Ascending aorta (tissue), 2 donors: ENCODE data around the gene SAP30BP. TPM values are rescaled to one million over a fixed set of nuclear protein-coding genes. Genes with fewer than 3 reads are reported as not detected.

Source experiments
- DNase-seq, 2 donors: peaks; one replicate each; pipeline ENCODE4 v3.0.0-alpha.2; 2019; ENCODE audit warnings: low spot score in 2 of 2
- H3K27ac ChIP-seq, 2 donors: fragments of 200-600 bp; sonication (generic); one replicate each; pipeline ENCODE4 v1.5.1; 2016 to 2017; ENCODE audit warnings: mild to moderate bottlenecking in 1 of 2
- H3K27me3 ChIP-seq: fragments of 200-600 bp; sonication (generic); one replicate; pipeline ENCODE4 v1.5.1; 2017
- H3K36me3 ChIP-seq, 2 donors: fragments of 200-600 bp; sonication (generic); one replicate each; pipeline ENCODE4 v1.5.1; 2016
- H3K4me1 ChIP-seq, 2 donors: fragments of 200-600 bp; sonication (generic); one replicate each; pipeline ENCODE4 v1.5.1; 2016 to 2017; ENCODE audit warnings: mild to moderate bottlenecking in 1 of 2
- H3K4me3 ChIP-seq, 2 donors: fragments of 200-600 bp; sonication (generic); one replicate each; pipeline ENCODE4 v1.5.1; 2016 to 2017; ENCODE audit warnings: mild to moderate bottlenecking in 1 of 2
- H3K9me3 ChIP-seq, 2 donors: fragments of 200-600 bp; sonication (generic); one replicate each; pipeline ENCODE4 v1.5.1; 2016
- CTCF ChIP-seq, 3 experiments: fragments of 200-600 bp in 2 of 3; fragments of 450-650 bp in 1 of 3; sonication (generic) in 2 of 3; IDR thresholded peaks; one replicate each; pipeline ENCODE4 v1.5.1; 2016 to 2019; ENCODE audit warnings: antibody characterized with exemption in 3 of 3, mild to moderate bottlenecking in 1 of 3, moderate library complexity in 1 of 3
- intact Hi-C: fragments of 100-400 bp; cut with DNase I; formaldehyde crosslinking; loops from one replicate; pipeline ENCODE4 v1.15.1; 2023
- total RNA-seq: library from RNA; depleted of rRNA; stranded (reverse); fragments of >200 nt; gene quantifications from one replicate; pipeline ENCODE4 v1.1.0, GENCODE V29; 2016

Gene SAP30BP
- total RNA-seq, 1 donor from 2014 or later, result 70.9 TPM

- no peak overlapping the region for H3K27ac ChIP-seq
- DNase-seq, result no peak
- no peaks in the 10 kb centered on the region for H3K36me3 ChIP-seq
- intact Hi-C loops, result loop anchor here (5.0 to 10.0 kb wide), 3 partner anchors 75 to 348 kb away; partner anchors contain the start of genes ACOX1, GRB2 and TEN1
- no peak for TF ChIP-seq CTCF (IDR thresholded peaks at IDR 0.05)
- H3K4me1 ChIP-seq, result peaks cover 10 to 11% of the 10 kb centered on the region in 2 donors
- no peaks in the 10 kb centered on the region for H3K9me3 ChIP-seq
- no peaks in the 10 kb centered on the region for H3K27me3 ChIP-seq
- no peak overlapping the region for H3K4me3 ChIP-seq
Observed at GRCh38 chr17:75752405-75752709, 85.2 kb downstream of the SAP30BP start.

DNA sequence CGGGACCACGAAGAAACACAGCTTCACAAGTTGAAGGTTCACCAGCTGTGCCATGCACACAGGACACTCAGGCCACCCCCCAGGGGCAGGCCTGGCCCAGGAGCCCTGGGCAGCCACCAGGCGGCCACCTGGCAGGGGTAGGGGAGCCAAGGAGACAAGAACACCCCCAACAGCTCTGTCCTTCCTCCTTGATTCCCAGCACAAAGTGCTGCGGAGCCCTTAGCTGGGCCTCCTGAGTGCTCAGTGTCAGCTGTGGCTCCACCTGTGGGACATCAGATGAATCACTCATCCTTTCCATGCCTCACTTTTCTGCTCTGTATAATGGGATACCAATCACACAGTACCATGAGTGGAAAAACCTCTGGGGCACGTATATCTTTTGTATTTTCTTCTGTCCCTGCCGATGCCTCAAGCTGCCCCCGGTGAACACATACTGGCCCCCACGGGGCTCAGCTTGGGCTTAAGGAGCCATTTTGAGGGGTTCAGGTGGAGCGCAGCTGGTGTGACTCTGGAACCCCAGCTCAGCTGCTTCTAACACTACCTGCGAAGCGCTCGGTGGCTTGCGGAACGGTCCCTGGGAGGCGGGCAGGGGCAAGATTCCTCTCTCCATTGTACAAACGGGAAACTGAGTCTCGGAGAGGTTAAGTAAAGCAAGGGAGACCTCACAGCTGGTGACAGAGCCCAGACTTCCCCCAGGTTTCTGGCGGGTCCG, 85.8 kb downstream of the SAP30BP start:
- intact Hi-C loops, result loop anchor here (5.0 to 10.0 kb wide), 3 partner anchors 74 to 348 kb away; partner anchors contain the start of genes ACOX1, GRB2 and TEN1
- no peak overlapping the region for H3K27ac ChIP-seq

GRCh38 chr17:75753514-75754377, 86.6 kb downstream of the SAP30BP start:
- Histone ChIP-seq H3K9me3 (no peaks in the 10 kb centered on the region), H3K36me3 (peaks cover 0 to 10% of the 10 kb centered on the region in 2 donors), H3K27me3 (no peaks in the 10 kb centered on the region), H3K4me3 (peak overlapping the region; percentile 56 to 71), H3K27ac (no peak overlapping the region), H3K4me1 (peaks cover 10 to 11% of the 10 kb centered on the region in 2 donors)
- intact Hi-C loops, result loop anchor here (5.0 to 10.0 kb wide), 3 partner anchors 74 to 349 kb away; partner anchors contain the start of genes ACOX1, GRB2 and TEN1
- peak; percentile 38 to 57 (median 53) for TF ChIP-seq CTCF (IDR thresholded peaks at IDR 0.05)
- peak in 1 of 2 donors; percentile 80 for DNase-seq

More for the DNA sequence above, 85.8 kb downstream of the SAP30BP start:
- TF ChIP-seq CTCF (IDR thresholded peaks at IDR 0.05), result no peak
- H3K4me1 ChIP-seq, result peaks cover 10 to 11% of the 10 kb centered on the region in 2 donors
- no peaks in the 10 kb centered on the region for H3K9me3 ChIP-seq
- H3K27me3 ChIP-seq, result no peaks in the 10 kb centered on the region
- peaks cover 0 to 5% of the 10 kb centered on the region in 2 donors for H3K36me3 ChIP-seq
- H3K4me3 ChIP-seq, result peak overlapping the region; percentile 56 to 71
- DNase-seq, result no peak

DNA sequence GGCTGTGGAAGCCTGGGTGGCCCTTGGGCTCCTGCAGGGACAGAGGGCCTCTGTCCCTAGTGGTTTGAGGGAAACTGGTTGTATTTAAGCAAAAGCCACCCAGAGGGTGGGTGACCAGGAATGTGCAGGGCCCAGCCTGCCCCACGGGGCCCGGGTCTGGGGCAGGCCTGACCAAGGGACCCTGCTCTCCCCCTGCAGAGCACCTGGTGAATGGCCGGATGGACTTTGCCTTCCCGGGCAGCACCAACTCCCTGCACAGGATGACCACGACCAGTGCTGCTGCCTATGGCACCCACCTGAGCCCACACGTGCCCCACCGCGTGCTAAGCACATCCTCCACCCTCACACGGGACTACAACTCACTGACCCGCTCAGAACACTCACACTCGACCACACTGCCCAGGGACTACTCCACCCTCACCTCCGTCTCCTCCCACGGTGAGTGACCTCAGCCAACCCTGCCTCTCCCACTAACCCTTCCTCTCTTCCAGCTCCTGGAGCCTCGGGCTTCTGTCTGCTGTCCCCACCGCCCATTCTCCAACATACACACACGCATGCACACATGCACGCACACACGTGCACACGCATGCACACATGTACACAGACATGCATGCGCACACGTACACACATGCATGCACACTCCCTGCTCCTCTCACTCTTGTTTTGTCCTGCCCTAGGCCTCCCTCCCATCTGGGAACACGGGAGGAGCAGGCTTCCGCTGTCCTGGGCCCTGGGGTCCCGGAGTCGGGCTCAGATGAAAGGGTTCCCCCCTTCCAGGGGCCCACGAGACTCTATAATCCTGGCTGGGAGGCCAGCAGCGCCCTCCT, 87.5 kb downstream of the SAP30BP start:
- TF ChIP-seq CTCF (IDR thresholded peaks at IDR 0.05), result no peak
- no peaks in the 10 kb centered on the region for H3K9me3 ChIP-seq
- intact Hi-C loops, result loop anchor here (5.0 to 10.0 kb wide), 3 partner anchors 73 to 350 kb away; partner anchors contain the start of genes ACOX1, GRB2 and TEN1
- H3K27me3 ChIP-seq, result no peaks in the 10 kb centered on the region
- H3K27ac ChIP-seq, result no peak overlapping the region
- H3K4me1 ChIP-seq, result peaks cover 10 to 11% of the 10 kb centered on the region in 2 donors
- H3K4me3 ChIP-seq, result peak overlapping the region in 1 of 2 donors; percentile 71
- no peak for DNase-seq
- H3K36me3 ChIP-seq, result peaks cover 0 to 10% of the 10 kb centered on the region in 2 donors
